Inferior parietal cortex (tissue), 1 donor: ENCODE measurements around the gene HUS1B.
"Not testable (repeated sequence)": the region's sequence is repeated elsewhere in the genome, so short reads cannot be mapped to it uniquely, and the experiment has no call there.

Experiments used
- DNase-seq: peaks from one replicate; pipeline ENCODE4 v3.0.0-alpha.2; 2016; ENCODE audit errors: extremely low spot score

HUS1B gene

DNA sequence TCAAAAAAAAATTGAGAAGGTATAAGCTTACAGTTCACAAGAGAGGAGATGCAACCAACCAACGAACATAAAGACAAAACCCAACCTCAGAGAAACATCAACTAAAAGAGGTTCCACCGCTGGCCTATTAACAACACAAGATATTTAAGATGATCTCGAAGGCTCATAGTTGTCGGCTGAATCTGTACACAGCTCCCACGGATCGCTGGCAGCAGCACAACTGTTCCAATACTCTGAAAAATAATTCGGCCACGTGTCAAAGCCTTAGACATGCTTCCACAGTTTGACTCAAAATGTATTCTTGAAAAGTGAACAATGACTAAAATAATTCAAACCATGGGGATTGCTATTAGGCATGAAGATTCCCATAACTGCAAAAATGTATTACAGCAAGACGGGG, 22.4 kb upstream of the HUS1B start:
- no peak for DNase-seq

GRCh38 chr6:678520-678919, 21.6 kb upstream of the HUS1B start:
- DNase-seq, result no peak

DNA sequence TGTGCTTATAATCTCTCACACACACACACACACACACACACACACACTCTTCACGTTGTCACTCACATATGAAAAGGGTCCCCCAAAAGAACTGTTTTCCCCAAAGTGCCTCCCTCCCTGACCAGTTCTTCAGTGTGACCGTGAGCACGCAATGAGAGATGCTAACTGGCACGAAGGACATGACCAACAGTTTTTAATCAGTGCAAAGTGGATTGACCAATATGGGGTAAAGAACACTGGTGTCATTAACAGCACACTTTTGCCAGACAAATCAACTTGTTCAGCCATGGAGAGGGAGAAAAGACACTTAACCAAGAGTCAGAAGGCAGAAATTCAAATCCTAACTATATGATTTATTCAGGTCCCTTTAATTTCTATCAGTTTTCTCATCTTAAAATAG, 21.0 kb upstream of the HUS1B start:
- DNase-seq, result no peak

GRCh38 chr6:674956-675355, 18.1 kb upstream of the HUS1B start:
- DNase-seq, result no peak

DNA sequence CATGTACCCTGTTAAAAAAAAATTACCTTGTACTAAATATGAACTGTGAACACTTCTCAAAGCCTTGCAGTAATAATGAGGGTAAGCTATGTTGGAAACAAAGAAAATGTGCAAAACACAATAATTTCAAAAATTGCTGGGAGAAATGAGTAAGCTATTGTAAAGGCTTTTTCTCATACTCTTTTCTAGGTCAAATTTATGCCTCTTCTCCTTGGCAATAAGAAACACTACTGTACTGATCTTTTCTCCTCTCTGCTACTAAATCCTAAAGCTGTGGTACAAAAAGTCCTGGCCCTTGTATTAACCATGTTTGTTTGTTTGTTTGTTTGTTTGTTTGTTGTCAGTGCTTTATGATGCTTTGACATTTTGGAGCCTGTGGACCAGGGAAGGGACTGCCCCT, 17.5 kb upstream of the HUS1B start:
- no peak for DNase-seq

DNA sequence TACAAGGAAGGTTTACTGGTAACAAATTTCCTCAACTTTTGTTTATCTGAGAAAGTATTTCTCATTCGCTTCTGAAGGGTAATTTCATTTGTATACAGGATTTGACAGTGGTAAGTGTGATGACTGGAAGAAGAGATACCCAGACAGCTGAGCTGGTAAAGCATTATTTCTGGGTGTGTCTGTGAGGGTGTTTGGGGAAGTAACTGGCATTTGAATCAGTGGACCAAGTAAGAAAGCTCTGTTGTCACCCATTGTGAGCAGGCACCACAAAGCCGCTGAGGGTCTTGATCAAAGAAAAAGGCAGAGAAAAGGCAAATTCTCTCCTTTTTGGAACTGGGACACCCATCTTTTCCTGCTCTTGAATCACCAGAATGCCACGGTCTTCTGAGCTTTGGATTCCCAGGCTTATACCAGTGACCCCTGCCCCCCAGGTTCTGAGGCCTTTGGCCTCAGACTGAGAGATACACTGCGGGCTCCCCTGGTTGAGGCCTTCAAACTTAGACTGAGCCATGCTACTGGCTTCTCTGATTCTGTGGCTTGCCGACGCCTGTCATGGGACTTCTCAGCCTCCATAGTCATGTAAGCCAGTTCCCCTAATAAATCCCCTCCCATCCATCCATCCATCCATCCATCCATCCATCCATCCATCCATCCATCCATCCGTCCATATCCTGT, 10.5 kb upstream of the HUS1B start:
- DNase-seq, result no peak

GRCh38 chr6:665403-666267, 8.7 kb upstream of the HUS1B start:
- DNase-seq, result no peak

GRCh38 chr6:663788-664187, 6.9 kb upstream of the HUS1B start:
- DNase-seq, result not testable (repeated sequence)

DNA sequence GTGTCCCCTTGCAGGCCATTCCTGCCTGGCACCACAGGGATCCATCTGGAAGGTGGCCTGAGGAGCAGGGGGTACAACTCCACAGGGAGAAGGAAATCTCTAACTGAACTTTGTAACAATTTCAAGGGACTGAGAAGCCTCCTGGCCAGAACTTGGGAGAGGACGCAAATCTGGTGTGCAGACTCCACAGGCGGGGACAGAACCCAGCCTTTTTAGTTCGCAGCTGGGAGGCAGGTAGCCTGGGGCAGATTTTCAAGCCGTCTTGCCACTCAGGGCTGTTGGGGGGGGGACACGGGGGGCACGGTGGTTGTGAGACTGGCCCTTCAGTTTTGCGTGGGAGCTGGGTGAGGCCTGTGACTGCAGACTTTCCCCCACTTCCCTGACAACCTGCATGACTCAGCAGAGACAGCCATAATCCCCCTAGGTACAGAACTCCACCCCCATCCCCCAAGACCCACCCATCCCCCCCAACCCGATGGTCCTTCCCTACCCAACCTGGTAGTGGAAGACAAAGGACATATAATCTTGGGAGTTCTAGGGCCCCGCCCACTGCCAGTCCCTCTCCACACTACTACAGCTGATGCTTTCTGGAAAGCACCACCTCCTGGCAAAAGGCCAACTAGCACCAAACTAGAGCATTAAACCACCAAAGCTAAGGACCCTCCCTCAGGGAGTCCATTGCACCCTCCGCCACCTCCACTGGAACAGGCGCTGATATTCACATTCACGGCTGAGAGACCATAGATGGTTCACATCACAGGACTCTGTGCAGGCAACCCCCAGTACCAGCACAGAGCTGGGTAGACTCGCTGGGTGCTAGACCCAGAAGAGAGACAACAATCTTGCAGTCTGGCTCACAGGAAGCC, 3.0 kb upstream of the HUS1B start:
- DNase-seq, result no peak

- DNase-seq, result no peak
Observed at GRCh38 chr6:658244-658643, 1.3 kb upstream of the HUS1B start.

GRCh38 chr6:657743-658142, 843 bp upstream of the HUS1B start:
- no peak for DNase-seq

GRCh38 chr6:654136-654535, 2.8 kb downstream of the HUS1B start:
- no peak for DNase-seq

DNA sequence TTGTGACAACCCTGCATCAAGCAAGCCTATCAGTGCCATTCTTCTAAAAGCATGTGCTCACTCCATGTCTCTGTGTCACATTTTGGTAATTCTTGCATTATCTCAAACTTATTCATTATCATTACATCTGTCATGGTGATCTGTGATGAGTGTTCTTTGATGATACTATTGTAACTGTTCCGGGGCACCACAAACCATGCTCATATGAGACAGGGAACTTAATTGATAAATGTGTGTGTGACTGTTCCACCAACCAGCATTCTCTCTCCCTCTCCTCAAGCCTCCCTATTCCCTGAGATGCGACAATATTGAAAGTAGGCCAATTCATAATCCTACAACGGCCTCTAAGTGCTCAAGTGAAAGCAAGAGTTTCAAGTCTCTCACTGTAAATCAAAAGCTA, 4.0 kb downstream of the HUS1B start:
- no peak for DNase-seq

DNA sequence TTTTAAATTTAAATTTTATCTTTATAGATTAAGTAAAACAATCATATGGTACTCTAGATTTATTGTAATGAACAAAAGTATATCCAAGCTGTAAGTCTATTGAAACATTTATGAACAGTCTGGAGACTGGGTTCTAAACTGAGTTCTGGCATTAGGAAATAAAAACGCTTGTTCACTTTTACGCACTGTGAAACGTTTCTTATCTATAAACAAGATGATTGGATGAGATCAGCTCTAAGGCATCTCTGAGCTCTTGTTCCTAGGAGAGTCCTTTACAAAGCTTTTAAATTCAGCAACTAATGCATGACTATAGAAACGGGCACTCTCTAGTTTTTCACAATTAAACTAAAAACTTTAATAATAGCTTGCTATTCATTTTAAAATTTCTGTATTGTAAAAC, 6.8 kb downstream of the HUS1B start:
- DNase-seq, result no peak

GRCh38 chr6:642805-643204, 14.1 kb downstream of the HUS1B start:
- DNase-seq, result no peak

DNA sequence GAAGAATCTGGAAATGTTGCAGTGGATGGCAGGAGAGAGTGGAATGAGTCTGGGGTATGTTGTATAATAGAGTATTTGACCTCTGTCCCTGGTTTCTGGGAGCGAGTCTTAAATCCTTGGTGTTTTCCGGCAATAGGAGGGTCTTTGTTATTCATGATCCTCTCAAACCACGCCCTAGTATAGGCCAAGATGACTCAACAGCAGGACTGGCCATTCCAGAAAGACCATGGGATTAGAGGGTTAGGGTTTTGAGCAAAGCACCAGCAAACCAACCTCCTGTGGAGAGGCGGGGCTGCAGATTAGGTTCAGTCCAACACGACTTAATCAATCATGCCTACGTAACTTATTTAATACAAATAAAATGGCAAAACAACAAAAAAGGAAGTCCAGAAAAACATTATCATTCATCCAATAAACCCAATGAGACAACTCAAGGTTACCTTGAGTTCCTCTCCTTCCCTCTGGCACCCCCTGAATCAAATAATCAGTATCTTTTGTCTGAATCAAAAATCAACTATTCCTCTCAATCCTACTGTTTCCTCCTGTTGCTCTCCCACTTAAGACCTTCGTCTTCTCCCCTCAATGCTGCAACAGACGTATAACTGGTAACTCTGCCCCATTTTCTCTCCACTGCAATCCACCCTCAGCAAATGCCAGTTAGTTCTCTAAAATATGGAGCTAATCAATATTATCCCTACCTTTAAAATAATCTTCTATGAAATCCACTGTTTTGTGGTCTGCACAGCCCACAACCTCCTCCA, 15.5 kb downstream of the HUS1B start:
- no peak for DNase-seq

- DNase-seq, result no peak
Observed at GRCh38 chr6:636488-636887, 20.4 kb downstream of the HUS1B start.

- no peak for DNase-seq
Observed at GRCh38 chr6:635233-635632, 21.7 kb downstream of the HUS1B start.

GRCh38 chr6:633611-634010, 23.3 kb downstream of the HUS1B start:
- DNase-seq, result no peak

- no peak for DNase-seq
Observed at GRCh38 chr6:628766-629165, 28.1 kb downstream of the HUS1B start.

- no peak for DNase-seq
Observed at GRCh38 chr6:626236-626635, 30.7 kb downstream of the HUS1B start.

DNA sequence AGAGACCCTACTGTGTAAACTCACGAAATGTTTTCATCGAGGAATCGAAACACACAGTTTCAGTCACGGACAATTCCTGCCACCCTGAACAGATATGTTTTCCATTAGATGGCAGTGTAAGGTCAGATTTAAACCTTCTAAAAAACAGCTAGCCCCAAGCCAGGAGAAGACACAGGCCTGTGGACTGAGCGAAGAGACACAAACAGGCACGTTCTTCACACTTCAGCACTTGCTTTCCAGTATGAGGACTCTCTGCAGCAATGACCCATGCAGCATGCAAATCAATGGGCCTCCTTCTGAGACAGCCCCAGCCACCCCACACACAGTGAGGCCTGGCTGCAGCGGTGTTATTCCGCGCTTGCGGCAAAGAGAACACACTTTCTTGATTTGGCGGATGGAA, 31.9 kb downstream of the HUS1B start:
- peak; percentile 35 for DNase-seq
